Kasumi-1 (cell line): ENCODE results near the gene ZNF219.

Experiments used
- DNase-seq, 2 experiments: peaks; one replicate each; lab custom pipeline; 2025; lab: John Stamatoyannopoulos, UW

ZNF219 gene

DNA sequence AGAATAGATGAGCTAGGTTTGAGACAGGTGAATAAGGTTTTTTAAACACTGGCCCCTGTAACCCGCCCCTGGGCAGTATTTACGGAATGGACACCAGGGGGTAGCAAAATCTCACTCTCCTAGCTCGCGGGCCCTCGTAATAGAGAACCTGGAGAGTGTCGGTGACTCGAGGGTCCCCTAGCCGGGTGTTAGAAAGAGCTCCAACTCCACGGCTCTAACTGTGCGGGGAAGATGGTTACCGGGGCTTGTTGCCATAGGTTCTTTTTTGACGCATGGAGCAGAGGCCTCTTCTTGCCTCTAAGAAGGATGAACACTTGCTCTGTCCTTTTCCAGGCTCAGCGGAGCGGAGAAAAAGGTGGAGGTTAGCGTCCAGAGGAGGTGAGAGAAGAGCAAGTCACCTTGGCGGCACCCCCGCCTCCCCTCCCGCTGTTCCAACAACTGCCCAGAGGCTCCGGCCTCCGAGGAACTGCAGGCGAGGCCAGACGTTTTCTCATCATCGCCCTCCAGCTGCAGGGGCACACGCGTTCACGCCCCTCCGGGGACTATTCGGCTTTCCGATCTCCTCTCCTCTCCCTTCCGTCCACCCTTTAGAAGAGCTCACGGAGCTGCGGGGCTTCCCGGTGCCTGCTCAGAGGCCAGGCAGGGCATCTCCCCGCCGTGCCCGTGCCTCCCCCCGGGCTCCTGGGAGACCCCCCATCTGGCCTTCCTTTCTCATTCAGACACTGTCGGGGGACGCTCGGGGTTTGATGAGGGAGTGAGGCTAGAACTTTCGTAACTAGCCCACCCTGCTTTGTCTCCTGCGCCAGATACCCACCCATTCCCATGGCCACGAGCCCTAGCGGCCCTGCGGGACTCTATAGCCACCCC lies 29.7 kb downstream of the ZNF219 start:
- peak; percentile 70 to 76 for DNase-seq

DNA sequence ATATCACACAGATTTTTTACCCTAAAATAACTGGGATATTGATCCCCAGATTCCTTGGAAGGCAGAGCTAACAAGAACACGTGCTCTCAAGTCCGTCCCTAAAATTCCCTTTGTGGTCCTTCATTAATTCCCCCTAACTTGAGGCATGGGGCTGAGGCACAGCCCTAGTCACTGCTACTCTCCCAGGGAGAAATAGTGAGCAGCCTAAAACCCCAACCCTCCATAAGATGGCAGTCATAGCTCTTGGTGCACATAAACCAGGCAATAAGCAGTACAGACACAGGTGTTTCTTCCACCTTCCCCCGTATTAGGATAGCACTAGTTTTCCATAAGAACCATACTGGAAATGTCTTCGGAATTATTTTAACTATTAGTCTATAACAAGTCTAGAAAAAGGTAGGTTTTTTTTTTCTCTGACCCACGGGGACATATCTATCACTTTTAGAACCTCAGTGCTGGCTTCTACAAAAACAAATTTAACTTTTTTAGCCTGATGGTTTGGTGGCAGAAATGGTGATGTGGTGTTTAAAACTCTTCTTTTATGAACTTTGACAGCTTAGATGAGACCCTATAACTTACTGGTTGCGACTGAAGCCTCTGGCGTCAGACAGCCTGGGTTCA lies 31.5 kb downstream of the ZNF219 start:
- peak; percentile 37 to 49 for DNase-seq

DNA sequence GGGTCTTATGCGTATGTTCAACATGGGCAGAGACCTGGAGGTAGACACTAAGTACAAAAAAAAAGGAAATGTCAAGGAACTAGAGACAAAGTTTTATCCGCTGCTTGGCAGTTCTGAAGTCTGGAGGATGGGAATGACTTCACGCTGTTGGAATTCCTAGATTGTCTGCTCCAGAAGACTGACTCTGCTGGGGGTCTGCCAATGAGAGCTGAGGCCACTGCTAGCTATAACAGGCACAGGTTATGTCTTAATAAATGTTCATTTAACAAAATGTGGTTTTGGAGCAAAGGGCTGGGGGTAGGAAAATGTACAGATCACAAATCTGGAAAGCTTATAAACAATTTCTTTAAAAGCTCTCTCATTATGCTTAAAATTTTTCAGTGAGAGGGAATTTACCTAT lies 35.0 kb downstream of the ZNF219 start:
- no peak for DNase-seq

DNA sequence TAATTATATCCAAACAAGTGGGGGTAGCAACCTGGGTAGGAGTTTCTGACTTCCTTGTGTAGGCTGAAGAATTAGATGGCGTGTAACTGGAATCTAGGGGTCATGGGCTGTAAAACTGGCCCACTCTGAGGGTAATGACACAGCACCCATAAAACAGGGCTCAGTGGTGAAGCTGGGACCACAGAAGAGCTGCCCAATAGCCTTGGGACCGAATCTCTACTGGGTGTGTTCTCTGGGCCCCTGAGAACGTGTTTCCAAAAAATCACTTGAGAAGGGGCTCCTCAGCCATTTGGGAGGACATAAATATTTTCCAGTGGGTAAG lies 37.1 kb downstream of the ZNF219 start:
- no peak for DNase-seq

DNA sequence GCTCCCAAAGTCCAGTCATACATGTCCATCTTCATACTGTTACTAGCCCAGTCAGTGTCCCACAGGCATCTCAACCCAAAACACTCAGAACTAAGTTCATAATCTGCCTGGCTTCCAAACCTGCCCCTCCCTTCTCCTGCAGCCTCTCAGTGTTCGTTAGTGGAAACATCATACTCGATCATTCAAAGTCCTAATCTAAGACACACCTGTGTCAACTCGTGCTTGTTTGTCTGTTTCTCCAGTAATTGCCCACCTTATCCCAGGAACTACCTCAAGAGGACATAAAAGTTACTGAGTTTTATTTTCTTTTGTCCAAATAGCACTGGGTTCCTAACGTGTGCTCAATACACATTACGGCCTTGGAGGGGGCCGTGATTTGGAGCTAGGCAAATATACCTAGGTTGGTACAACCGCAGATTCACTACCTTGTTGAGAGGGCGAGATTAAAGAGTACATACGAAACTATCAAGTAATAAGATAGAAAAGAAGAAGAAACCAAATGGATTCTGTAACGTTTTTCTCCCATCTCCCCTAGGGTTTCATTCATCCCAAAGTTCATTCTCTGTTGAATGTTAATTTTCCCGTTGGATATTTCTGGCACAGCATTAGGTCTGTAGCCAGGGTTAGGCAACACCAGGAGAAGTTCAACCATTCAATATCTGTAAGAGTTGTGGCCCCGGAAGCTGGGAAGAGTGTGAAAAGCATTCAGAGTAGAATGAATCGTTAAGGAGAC lies 37.7 kb downstream of the ZNF219 start:
- DNase-seq = no peak

DNA sequence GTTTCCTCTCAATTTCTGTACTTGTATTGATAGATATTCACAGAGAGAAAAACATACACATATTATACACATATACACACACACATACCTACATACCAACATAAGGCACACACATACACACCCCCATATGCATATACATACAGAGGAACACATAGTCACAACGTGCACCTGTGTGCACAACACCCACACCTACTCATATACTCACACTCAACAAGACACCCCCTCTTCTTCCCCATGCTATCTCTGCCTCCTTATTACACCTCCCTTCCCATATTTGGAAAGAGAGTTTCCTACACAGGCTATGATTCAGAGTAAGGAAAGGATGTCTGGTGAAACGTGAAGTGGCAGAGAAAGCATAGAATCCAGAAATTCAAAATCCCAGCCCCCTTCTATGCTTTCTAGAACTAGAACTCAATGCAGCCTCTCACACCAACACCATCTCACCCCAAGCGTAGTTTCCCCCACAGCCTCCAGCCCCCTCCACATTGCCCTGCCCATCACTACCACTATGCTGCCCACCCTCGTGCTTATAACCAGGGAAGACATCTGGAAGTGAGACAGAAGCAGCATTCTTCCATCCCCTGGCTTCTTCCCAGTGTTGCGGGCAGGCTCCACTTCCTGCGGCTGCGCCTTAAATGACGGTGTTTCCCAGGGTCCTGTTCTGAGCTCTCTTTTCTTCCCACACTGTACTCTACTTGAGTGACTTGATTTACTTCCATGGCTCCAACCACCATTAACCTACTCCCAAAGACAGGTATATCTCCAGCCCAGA lies 38.4 kb downstream of the ZNF219 start:
- no peak for DNase-seq

DNA sequence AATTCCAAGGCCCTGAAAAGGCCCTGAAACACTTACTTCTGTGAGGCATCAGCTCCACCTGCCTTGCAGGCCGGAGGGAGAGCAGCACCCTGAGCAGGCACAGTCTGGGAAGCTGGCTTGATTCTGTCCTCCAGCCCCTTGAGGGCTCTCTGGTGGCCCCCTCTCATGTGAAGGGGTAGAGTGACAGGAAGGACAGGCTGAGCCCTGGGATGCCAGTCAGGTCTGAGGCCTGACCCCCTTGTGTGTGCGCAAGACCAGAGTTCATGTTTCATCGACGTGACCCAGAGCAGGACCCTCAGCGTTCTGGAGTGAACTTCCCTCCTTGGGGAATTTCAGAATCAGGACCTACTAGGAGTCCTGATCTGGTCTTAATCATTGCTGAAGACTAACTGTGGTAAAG lies 39.6 kb downstream of the ZNF219 start:
- DNase-seq = no peak

DNA sequence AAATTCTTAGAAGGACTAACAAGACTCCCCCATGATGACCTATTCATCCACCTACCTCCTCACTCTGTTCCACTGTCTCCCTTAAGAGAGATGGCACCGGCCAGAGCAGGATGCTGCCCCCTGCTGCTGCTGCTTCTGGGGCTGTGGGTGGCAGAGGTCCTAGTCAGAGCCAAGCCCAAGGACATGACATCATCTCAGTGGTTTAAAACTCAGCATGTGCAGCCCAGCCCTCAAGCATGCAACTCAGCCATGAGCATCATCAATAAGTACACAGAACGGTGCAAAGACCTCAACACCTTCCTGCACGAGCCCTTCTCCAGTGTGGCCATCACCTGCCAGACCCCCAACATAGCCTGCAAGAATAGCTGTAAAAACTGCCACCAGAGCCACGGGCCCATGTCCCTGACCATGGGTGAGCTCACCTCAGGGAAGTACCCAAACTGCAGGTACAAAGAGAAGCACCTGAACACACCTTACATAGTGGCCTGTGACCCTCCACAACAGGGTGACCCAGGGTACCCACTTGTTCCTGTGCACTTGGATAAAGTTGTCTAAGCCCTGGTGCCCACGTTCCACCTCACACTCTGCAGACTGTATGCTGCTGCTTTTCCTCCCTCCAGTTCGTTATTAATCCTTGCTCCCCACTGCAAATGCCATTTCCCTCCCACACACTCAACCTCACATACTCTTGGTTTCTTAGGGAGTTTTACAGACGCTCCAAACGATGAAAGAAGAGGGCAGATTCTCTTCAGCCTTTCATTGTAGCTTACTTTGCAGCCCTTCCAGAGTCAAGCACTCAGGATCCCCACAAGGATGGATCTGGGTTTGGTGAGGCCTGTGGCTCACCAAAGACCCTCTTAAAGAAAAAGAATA lies 40.4 kb downstream of the ZNF219 start, which contains the start of gene RNASE8:
RNASE8 (plus strand) TSS at position 20 of the 873 bp plus-strand sequence; CDS start at position 91, 71 bp downstream.
- DNase-seq = no peak

DNA sequence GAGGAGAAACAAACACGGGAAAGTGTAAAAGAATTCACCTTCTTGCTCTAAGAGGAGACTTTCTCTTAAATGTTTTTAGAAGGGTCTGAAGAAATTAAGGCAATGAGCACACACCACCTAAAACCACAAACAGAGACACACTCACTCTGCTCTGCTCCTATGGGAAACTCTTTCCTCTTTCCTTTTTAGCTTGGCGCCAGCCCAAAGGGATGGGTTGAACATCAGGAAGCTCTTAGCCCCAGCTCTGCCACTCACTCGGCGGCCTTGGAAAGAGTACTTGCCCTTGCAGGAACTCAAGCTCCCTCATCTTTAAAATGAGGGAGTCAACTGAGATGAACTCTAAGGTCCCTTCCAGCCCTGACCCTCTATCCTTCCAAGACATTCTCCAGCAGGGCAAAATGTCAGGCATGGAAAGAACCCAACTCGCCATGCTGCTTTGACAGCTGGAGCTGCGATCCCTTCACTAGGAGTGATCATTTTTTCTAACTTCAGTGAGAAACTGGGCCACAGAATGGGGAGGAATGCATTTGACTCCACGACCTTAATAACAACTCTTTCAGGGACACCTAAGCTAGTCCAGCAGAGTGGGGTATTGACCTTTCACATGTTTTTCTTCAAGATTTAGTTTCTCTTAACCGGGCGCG lies 41.8 kb downstream of the ZNF219 start:
- DNase-seq = peak in 1 of 2 experiments; percentile 30

DNA sequence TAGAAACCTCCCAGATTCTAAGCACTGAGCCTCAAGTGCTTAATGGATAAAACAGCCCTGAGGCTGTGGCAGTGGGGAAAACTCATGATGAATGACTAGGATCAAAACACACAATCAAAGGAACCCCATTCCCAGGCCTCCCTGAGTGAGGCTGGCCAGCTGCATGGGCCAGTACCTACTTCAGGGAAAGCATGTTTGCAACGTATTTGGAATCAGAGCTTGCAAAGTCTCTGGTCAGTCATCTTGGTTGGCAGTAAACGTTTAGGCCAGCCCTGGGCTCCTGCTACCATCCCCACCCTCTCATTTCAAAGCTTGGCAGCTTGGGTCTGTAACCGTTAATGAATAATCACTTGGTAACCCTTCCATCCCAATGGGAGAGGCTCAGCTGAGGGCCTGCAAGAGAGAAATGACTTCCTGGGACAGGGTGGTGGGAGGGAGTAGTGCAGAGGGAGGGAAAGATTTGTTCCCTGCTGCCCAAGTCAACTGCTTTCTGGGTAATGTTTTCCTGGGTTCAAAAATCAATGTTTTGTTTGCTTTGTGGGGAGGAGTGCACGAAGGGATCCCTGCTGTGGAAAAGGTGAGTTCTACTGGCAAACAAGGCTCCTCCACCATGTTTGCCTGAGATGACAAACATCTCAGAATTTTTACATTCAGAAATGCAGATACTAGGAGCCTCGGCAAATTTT lies 42.9 kb downstream of the ZNF219 start:
- DNase-seq = no peak

DNA sequence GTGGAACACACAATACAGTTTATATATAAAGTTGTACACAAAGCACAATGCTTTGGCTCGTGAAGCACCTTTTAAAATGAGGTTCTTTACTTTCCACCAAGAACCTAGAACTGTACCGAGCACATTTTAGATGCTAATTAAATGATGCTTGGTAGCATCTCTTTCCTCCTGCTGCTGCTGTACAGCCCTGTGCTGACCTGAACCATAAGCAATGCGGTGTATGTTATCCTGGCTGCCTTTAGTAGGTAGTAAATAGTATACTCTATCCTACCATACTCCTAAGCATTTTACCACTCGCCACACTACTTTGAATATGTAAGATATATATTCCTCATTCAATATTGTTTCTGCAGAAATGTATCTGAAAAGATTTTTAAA lies 43.7 kb downstream of the ZNF219 start:
- DNase-seq = no peak

DNA sequence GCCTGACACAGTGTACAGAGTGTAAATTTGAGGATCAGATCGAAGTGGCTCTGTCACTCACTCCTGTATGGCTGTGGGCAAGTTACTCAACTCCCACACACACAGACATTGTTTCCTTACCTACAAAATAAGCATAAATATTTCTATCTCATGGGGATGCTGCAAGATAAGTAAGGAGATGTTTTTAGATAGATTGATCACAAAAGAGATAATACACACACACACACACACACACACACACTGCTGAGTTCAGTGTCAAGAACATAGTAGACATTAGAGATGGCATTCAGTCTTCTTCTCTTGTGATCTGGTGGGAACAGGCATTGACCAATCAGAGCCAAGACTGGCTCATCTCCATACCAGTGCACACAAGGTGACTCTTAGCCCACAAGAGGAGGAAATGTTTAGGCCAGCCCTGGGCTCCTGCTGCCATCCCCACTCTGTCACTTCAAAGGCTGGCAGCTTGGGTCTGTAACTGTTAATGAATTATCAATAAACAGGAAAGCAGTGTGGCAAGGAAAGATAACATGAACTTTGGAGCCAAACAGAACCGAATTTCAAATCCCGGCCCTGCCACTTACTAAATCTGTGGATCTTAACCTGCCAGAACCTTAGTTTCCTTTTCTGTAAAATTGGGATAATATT lies 44.2 kb downstream of the ZNF219 start:
- no peak for DNase-seq

DNA sequence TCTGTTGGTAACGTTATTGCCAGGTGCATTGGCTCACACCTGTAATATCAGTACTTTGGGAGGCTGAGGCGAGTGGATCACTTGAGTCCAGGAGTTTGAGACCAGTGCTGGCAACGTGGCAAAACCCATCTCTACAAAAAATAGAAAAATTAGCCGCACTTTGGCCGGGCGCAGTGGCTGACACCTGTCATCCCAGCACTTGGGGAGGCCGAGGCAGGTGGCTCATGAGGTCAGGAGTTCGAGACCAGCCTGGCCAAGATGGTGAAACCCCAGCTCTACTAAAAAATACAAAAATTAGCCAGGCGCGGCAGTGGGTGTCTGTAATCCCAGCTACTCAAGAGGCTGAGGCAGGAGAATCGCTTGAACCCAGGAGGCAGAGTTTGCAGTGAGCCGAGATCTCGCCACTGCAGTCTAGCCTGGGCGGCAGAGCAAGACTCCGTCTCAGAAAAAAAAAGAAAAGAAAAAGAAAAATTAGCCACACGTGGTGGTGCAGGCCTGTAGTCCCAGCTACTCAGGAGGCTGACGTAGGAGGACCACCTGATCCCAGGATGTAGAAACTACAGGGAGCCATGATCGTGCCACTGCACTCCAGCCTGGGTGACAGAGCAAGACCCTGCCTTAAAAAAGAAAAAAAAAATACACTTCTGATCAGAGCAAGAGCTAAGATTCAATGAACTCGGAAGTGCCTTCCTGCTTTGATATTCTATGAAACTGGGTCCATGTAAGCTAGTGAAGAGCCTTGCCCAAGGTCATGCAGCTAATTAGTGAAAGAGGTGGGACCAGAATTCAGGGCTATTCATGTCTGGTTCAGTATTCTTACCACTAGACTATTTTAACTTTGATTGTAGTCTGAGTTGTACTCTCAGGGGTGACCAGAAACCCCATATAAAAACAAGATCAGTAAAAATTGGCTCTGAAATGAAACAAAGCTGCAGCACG lies 45.0 kb downstream of the ZNF219 start:
- no peak for DNase-seq

DNA sequence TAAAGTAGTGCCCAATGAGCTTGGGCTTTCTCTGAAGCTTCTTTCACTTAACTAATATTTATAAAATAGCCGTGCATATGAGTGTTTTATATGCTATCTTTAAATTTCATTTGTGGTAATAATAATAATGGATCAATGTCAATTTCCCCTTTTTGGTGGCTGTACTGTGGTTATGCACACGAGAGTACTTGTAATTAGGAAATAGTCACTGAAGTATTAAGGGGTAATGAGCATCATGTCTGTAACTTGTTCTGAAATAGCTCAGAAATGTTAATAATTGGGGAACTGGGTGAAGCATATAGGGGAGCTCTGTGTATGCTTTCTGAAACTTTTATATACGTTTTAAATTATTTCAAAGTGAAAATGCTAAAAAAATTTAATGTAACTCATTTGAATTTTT lies 47.9 kb downstream of the ZNF219 start:
- no peak for DNase-seq

DNA sequence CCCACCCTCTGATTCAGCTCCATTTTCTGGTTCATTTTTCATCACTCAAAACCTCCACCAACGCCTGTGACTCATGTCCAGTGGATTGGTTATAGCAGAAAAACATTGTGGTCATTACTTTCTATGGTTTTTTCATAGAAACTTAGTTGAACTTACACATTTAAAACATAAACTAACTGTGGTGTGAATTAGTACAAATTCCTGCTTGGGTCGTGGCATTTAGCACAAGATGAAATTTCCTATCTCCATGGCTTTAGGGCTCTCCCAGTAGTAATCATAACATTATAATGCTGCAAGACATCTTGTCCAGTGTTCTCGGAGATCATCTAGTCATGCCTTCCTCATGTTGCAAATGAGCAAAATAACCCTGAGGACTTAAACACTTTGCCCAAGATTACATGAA lies 49.2 kb downstream of the ZNF219 start:
- DNase-seq = no peak

DNA sequence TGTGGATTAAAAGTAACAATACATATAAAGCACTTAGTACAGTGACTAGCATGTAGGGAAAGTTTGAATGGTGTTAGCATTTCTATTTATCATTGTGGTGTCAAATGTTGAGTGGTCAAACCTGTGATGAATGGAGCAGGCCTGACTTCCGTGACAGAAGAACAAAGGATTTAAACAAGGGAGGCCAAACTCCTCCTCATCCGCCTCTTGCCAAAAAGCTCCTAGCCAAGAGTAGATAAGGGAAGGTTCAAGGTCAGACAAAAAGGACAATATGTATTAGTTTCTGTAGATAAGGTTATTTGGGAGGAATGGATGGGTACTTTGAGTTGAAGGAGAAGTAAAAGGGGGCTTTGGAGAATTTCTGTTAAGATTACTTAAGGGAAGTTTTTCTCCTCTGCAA lies 49.8 kb downstream of the ZNF219 start:
- no peak for DNase-seq

DNA sequence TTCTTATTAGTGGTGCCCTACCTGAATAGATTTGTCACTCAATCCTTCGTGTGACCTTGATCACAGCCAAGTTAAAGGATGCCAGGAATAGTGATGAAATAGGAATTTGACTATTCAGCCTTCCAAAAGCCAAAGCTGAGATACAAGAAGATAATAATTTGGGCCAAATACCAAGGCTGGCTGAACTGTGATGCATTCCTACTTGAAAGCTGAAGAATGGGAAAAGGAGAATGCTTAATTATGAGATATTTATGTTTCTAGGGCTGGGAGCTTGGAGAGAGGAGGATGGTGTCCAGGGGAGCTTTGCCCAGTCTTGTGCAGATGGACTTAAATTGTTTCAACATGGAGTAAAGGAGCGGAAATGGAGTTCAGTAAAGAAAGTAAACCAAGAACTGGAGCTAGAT lies 51.1 kb downstream of the ZNF219 start:
- DNase-seq = no peak

DNA sequence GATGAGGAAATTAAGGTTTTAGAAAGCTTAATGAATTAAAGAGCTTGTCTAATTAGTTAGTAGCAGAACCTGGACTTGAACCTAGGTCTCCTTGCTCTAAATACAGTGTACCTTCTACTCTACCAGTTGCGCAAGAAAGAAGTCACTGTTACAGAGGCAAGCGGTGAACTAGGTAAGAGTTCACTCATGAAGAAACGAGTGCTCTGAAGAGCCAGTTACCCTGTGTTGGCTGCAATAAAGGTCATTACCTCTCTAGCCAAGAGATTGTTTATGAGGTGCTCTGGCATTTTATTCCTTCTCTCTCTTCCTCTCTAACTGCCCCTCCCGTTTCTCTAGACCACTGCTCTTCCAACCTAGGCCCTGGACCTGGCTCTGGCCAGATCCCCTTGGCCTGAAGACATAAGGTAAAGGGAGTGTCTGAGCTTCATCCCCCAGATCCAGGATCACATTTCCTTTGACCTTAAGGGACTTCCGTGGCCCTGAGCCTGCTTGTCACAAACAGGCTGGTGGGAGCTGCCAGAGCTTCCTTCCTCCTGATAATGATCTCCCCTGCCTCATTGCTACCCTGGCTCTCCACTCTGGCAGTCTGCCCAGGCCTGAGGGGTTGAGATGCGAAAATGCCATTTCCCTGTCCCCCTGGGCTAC lies 54.4 kb downstream of the ZNF219 start:
- peak; percentile 82 to 86 for DNase-seq
